ENCODE measurements around the gene ARHGEF4.
A peak's percentile ranks its signal among the peaks of the same experiment; 100 is the strongest.

The ARHGEF4 gene

DNA sequence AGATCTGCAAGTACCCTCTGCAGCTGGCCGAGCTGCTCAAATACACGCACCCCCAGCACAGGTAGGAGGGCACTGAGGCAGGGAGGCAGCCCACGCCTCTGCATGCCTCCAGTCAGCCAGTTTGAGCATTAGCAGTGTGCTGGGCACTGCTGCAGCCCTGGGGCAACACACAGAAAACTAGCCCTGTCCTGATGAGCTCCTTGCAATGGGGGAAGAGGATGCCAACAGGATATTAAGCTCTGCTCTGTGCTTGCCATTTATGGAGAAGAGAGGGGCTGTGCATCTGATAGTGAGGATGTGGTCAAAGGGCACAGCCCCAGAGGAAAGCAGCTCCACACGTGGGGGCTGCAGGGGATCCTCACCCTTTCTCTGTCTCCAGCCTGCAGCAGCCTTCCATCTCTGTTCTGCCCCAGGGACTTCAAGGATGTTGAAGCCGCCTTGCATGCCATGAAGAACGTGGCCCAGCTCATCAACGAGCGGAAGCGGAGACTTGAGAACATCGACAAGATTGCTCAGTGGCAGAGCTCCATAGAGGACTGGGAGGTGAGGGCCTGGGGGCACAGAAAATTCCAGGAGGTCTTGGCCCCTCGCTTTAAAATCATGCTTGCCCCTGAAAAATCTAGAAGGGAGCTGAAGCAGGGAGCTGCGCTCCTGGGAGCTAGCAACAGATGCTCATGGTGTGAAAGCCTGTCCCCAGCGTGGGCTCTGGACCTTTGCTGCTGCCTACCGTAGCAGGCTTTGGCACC lies 204.9 kb downstream of the ARHGEF4 start:
- DNase-seq = no peak

DNA sequence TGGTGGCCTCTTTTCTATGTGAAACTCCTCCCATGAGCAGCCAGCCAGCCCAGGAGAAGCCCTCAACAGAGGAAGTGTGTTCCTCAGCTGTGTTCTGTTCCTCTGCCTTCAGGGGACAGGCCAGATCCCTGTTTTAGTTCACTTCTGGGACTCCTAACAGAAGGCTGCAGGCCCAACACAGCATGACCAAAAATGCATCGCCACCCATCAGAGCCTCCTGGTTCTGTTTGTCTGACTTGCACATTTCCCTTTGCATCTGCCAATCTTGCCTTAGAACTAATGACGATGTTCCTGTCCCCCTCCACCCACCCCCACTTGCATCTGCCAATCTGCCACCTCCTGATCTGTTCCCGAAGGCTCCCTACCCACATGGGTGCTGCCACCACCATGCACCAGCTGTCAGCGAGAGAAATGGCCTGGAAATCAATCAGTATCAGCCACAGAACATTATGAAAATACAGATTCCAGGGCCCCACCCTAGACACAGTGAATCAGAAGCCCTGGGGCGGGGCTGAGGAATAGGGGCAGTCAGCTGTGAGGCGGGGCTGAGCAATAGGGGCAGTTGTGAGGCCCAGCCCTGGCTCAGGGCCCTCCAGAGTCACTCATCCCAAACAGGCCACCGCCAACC lies 205.5 kb downstream of the ARHGEF4 start:
- DNase-seq = no peak

DNA sequence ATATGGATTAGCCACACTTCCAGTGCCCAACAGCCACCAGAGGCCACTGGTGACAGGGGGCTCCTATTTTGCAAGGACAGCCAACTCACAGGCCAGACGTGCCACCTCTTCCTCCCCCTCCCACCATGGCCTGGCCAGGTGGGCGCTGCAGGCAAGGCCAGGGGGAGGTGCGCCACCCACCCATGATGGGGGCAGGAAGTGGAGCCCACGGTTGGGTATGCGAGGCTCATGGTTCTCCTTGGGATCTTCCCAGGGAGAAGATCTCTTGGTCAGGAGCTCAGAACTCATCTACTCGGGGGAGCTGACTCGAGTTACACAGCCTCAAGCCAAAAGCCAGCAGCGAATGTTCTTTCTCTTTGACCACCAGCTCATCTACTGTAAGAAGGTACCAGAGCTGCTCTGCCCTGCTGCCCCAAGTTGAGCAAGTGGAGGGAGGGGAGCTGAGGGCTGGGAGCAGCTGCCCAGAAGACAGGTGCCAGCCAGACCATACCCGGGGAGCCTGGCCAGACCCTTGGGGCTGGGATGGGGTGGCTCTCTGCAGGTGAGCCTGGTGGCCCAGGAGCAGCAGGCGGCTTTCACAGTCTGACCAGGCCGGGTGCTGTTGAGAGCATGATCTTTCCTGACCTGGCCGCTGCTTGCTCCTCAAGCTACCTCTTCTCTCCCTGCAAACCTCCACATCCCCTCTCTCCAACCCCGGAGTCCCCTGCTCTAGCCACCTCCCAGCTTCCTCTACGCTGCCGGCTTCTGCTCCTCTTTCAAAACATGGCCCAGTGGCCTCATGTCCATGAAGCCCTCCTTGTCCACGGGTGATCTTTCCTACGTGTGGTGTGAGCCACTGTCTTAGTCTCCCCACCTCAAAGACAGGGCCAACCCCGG lies 206.7 kb downstream of the ARHGEF4 start:
- no peak for DNase-seq

DNA sequence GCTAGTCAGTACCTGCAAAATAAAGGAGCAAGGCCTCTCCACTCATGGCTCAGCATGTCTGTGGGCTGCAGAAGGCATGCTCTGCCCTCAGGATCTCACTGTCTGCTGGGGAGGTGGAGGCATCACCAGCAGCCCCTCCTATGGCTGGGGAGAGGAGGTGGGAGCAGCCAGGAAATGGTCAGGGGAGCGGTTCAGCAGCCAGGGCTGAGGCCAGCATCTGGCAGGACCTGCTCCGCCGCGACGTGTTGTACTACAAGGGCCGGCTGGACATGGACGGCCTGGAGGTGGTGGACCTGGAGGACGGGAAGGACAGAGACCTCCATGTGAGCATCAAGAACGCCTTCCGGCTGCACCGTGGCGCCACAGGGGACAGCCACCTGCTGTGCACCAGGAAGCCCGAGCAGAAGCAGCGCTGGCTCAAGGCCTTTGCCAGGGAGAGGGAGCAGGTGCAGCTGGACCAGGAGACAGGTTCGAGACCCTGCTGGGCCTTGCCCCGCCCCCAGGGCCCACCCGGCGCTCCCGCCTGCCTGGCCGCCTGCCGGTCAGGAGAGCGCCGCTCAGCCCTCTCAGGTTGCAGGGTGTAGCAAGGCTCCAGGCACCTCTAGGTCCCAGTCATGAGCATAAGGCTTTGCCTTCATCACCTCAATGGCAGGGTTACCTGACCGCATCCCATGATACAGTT lies 207.5 kb downstream of the ARHGEF4 start:
- no peak for DNase-seq

DNA sequence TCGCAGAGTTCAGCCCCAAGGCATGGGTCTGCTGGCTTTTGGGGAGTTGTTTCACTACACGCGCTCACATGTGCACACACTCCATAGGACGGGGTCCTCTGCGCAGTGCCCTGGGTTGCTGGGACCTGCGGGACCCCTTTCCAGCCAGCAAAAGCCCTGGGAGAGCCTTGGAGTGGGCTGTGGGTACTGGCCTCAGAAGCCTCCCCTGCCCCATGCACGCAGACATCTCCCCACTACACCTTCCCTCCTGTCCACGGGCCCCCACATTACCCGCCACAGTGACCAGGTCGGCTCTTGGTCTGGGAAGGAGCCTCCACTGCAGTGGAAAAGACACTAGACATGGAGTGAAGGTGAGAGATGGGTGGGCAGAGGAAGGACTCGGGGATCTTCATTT lies 208.0 kb downstream of the ARHGEF4 start:
- DNase-seq = no peak

DNA sequence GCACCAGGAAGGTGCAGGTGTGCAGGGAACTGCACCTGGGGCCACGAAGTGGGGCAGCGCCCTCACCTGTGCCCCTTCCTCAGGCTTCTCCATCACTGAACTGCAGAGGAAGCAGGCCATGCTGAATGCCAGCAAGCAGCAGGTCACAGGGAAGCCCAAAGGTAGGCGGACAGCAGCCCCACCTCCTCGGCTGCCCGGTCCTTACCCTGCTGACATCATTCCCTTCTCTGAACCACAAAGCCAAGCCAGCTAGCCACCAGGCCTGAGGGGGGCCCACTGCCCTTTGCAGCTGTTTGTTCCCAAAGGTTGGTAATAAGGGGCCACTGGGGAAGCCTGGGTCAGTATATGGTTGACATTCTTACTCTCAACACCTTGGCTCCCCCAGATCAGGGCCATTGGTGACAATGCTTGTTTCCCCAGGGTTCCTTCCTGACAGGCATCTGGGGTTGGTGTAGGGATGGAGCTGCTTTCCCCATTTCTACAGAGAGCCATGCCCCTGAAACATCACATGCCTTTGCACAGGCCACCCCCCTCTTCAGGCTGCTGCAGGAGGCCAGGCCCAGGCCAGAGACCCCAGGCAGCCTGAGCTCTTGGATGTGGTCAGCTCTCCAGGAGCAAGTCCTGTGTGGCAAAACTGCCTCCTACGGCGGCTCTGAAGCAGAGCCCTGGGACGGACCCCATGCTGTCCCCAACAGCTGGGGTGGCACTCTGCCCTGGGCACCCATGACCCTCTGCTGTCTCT lies 208.7 kb downstream of the ARHGEF4 start:
- DNase-seq = no peak

DNA sequence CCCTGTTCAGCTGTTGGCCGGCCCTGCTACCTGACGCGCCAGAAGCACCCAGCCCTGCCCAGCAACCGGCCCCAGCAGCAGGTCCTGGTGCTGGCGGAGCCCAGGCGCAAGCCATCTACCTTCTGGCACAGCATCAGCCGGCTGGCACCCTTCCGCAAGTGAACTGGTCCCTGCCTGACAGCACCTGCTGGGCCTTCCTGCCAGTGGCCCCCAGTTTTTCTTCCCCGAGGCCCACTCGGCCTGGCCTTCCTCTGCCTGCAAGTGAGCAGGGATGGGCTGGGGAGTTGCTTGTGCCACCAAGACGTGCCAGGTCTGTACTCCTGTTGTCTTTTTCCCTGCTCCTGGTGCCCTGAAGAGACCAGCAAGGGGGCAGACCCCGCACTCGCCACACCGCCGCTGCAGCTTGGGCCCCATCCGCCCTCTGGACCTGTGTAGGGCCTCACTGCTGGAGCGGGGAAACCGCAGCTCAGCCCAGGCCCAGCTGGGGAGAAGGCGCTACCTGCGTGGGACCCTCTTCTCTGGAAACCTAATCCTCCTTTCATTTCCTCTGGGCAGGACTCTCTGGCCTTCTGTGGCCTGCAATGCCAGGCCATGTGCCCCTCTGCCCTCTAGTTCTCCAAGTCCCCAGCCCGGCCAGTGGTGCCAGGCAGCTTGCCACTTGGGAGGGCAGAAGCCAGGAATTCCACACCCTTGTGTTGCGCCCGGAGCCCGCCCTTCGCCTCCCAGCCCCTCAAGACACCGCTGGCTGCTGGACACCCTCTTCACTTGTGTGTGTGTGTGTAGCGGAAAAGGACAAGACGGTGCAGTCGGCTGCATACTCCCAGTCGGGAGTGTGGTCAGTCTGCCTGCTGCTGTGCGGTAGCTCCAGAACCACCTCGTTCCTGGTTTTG lies 209.6 kb downstream of the ARHGEF4 start:
- no peak for DNase-seq

DNA sequence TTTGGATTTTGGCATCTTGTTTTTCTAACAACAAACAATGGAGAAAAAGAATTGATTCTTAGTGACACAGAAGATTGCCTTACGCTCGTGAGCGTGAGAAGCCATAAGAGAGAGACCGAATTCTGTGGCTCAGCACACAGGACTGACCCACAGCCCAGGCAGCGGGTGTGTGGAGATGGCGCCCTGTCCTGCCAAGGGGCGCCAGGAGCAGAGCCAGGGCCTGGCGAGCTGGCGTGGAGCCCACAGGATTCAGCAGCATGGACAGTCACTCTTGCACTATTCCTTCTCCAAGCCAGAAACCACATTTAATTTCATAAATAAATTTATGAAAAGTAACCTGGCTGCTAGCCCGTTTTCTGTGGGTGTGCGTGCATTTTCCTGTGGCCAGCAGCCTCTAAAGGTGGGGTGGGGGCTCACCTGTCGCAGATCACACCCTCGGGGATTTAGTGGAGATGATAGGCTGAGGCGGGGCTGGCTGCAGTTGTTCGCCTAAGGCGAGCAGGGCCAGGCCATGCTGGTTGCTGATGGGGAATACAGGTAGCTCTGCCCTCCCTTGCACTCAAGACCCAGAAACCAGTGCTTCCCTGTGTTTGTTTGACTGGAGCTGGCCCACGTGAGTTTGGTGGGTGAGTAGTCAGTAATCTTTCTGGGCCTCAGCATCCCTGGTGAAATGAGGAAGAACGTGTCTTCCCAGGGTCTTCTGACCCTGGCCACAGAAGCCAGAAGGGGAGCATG lies 210.4 kb downstream of the ARHGEF4 start:
- DNase-seq = no peak

DNA sequence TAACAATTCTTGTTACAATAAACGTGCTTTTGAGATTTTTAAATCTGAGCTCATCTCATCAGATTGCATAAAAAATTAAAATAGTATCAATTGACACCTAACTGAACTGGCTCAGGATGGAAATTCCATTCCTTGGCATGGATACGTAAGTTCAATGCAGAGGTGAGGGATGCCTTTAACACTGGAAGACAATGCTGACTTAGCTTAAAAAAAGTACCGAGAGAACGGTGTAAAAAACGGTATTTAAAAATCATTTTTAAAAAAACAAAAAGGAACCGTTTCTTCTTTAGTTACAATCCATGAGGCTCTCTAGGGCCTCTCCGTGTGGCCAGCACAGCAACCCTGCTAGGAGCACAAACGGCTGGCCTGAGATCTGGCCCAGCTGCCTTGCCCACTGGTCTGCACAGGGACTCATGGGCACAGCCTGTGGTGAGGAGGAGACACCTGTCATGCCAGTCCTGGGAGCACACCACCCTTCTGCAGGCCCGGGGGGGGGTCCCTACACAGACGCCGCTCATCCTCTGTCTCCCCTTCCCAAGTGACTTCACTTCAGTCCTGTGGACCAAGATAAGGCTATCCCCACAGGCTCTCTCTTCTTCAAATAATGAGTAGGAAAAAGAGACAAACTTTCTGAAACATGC lies 211.3 kb downstream of the ARHGEF4 start:
- DNase-seq = no peak

DNA sequence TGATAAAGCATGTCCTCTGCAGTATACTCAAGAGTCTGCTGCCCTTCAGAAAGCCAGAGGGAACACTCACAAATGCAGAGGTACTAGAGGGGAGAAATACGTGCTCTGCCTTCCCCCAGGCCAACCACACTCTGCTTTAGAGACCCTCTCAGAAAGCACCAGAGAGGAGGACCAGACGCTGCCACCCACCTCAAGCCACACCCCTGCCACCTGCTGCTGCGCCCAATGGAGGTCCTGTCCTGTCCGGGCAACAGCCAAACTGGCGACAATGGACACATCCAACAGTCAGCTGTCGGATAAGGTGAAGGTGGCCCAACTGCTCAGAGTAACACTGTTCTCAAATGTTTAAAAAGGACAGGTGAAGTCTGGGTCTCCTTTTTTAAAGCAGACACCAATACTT lies 211.9 kb downstream of the ARHGEF4 start:
- no peak for DNase-seq

DNA sequence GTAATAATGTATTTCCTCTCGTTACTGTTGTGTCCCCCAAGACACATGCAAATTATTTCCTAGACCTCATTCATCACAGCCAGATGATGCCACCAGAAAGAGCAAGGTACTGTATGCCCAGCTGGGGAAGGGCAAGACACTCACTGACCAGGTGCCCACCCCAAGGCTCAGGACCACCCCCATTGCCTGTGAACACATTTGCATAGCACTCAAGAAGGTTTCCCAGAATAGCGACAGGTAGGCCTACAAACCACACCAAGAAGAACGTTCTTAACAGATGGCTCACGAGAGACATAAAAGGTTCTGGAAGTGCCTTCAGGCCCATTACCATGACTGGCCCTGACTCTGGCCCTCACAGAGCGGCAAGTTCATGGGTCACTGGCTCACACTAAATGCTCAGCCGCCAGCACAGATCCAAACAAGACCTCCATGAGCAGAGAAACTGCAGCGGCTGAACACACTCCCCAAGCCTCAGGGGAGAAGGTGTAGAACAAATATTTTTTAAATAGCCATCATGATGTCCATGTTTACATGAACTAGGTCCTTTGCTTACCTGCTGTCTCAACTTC lies 212.5 kb downstream of the ARHGEF4 start:
- DNase-seq = no peak

DNA sequence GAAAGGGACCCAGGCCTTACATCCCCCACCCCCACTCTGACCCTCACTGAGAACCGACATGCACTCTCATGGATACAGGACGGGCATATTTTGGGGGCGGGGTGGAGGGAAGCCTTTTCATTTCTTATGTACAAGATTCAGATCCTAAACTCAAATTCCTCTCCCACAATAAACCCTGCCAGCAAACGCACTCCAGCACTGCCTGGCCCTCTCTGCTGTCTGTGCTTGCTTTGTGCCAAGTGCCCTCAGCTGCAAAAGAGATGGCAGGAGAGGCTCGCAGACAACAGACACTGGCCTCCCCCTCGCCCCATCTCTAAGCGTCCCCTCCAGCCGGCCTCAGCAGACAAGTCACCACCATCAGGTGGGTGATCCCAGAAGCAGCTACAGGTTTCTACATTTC lies 214.2 kb downstream of the ARHGEF4 start:
- no peak for DNase-seq

DNA sequence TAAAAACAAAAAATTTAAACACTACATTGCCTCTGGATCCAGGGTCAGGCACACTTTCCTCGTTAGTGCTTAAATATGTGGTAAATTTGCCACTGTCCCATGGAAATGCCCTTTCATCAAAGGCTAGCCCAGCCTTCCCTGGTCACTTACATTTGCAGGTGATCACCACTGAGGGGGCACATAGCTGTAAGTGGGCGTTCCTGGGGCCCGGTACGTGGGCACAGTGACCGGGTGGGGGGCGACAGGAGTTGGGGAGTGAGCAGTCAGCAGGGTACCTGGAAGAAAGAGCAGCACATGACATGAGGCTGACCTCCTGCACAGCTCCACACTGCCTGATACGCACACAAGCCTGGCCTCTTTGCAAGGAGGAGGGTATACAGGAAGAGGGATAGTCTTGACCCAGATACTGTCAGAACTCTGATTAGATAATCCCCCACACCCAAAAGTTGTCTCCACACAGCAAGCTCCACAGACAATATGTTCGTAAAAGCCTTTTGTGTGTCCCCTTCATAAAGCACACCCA lies 216.1 kb downstream of the ARHGEF4 start:
- DNase-seq = no peak

DNA sequence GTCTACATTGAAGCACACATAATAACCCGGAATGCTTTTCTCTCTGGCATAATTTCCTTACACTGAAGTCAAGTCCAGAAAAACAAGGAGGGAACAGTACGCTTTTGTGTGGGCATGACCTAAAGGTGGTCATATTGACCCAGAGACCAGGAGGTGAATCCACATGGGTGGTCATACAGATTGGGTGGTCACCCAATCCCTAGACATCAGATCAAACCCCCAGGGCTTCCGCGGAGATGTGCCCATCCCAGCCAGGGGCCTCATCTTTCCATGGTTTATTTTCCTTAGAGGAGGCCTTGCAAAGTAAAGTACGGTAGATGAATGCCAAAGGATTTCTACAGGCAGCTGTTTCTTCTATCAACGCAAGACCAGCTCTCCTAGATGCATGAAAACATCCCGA lies 217.8 kb downstream of the ARHGEF4 start:
- no peak for DNase-seq

DNA sequence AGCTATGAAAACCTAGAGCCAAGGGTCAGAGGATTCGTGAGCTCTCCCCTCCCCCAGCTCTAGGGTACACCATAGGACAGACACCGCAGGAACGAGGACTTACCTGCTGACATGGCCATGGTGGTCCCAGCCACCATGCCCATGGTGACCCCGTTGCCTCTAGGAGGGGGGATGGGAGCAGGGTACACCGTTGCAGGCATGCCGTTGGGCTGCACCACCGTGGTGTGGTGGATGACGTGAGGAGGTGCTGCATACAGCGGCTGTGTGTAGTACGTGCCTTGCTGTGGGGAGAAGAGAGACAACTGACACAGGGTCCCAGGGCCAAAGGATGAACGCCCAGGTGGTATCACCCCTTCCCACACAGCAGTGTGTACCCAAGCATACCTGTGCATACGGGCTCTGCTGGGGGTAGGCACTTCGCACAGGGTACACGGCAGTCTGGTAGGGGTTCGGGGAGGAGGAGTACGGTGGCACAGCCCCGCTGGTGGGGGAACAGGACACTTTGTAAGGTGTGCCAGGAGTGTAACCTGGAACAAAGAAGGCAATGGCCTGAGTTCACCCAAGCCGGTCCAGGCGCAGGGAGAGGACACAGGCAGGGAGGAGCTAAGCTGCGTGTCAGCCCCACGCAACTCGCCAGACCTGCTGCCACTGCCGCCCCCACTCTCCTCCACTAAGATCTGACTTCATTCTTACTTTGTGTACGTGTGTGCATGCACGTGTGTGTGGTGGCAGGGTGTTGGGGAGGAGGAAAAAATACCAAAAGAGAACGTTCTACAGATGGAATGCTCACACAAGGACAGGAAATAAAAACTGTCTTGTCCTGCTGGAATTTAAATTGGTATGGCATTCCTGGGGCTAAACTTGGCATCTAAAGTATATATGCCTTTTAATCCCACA lies 218.7 kb downstream of the ARHGEF4 start:
- no peak for DNase-seq

DNA sequence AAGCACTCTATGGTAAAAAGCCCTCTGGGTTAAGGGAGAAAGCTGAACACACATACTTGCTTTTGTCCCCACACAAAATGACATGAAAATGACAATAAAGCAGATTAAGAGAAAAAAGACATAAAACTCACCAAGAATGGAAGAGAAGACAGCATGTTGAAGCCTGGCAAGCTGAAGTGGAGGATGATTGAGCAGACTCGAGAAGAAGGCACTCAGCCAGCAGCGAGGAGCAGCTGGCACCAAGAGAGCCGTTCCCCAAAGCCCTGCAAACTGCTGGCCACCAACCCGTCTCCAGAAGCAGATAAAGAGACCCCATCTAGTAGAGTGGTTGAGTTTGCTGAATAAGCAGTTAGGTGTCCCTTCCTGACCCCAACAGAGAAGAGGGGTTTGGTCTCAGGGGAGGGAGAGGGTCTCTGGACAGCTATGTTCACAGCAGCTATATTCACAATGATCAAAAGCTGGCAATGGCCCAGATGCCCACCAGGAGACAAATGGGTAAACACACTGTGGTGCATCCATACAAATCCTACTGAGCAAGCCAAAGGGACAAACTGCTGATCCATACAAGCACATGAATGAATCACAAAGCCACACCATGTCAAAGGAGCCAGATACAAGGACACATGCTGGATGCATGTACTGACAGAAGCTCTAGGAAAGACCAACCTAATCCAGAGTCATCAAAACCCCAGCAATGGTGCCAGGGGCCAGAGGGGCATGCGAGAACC lies 219.7 kb downstream of the ARHGEF4 start:
- peak; percentile 79 for DNase-seq

DNA sequence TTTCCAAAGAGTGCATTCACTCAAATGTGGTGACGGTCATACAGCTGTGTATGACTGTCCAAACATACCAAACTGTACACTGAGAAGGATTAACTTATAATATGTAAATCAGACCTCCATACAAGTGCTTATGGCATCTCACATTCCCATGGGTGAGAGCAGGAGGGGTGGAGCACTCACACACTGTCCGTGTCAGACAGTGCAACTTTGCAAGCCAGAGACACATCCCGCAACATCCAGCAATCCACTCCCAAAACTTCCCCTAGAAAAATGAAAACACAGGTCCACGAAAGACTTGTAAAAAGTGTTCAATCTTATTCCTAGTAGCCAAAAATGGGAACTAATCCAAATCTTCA lies 220.2 kb downstream of the ARHGEF4 start:
- DNase-seq = no peak
